Measurements from ENCODE around the gene CNTLN. TPM values are rescaled to one million over a fixed set of nuclear protein-coding genes. Genes with fewer than 3 reads are reported as not detected.

The CNTLN gene
- total and polyA plus RNA-seq, 2 of the 8 experiments (the other 6 are each of a cell fraction or from before 2014, with no cell fraction given), result 4.8 to 10.8 TPM

DNA sequence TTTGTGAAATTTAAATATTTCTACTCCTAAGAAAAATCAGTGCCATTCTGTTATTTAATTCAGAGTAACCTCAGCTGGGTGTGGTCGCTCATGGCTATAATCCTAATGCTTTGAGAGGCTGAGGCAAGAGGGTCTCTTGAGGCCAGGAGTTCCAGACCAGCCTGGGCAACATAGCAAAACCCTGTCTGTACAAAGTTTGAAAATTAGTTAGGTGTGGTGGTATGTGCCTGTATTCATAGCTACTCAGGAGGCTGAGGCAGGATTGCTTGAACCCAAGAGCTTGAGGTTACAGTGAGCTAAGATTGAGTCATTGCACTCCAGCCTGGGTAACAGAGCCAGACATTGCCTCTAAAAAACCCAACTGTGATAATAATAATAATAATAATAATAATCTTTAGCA, 44.8 kb upstream of the CNTLN start:
- no peak overlapping the region for H4K8ac ChIP-seq (ENCODE audit: extremely low read depth, insufficient read depth, low read length)
- H3K4me3 ChIP-seq (ENCODE audit: extremely low read depth in 1 of 4, insufficient read depth in 2 of 4, low read depth in 3 of 4, low read length in 4 of 4), result no peak overlapping the region
- H3K4me2 ChIP-seq (ENCODE audit: insufficient read depth in 1 of 2, low read depth in 2 of 2, low read length in 2 of 2), result no peak overlapping the region
- no peaks in the 10 kb centered on the region for H3K9me3 ChIP-seq (ENCODE audit: insufficient read depth in 2 of 2, low read depth in 1 of 2, low read length in 1 of 2)
- H4K91ac ChIP-seq (replicated peaks; ENCODE audit: insufficient read length, low read length), result no peak overlapping the region
- H2AK5ac ChIP-seq (ENCODE audit: low read depth, low read length), result no peak overlapping the region
- H4K5ac ChIP-seq (ENCODE audit: insufficient read length, low read depth, low read length), result no peak overlapping the region
- no peak overlapping the region for H2BK12ac ChIP-seq (ENCODE audit: low read depth, low read length)
- H3K14ac ChIP-seq (ENCODE audit: insufficient read length), result no peak overlapping the region
- no peak overlapping the region for H3K4ac ChIP-seq (replicated peaks; ENCODE audit: insufficient read length, low read depth, low read length)
- DNase-seq (ENCODE audit: low read depth in 1 of 2, low spot score in 2 of 2) (no peak), FAIRE-seq (no peak)
- no peaks in the 10 kb centered on the region for H3K27me3 ChIP-seq (replicated peaks in 1 of 4; ENCODE audit: control insufficient read depth in 3 of 4, extremely low read depth in 1 of 4, insufficient read depth in 3 of 4, low read length in 3 of 4)
- H2BK120ac ChIP-seq (replicated peaks; ENCODE audit: low read depth, low read length), result no peak overlapping the region
- H3K23me2 ChIP-seq (ENCODE audit: low read depth, low read length), result no peaks in the 10 kb centered on the region
- ChIA-PET CTCF (ENCODE audit: partially characterized antibody) (interaction anchor here (0.6 kb wide), 1 partner anchor 11 kb away, joined by 3 read pairs; no protein-coding TSS in a partner anchor), POLR2A (ENCODE audit: partially characterized antibody) (no interaction called here)
- H3K4me1 ChIP-seq (replicated peaks in 1 of 4; ENCODE audit: control insufficient read depth in 3 of 4, insufficient read depth in 4 of 4, low read length in 3 of 4), result no peaks in the 10 kb centered on the region
- H3K36me3 ChIP-seq (ENCODE audit: control insufficient read depth in 2 of 4, insufficient read depth in 4 of 4, low read length in 3 of 4), result no peaks in the 10 kb centered on the region
- H2BK15ac ChIP-seq (ENCODE audit: low read length), result no peak overlapping the region
- H3K79me2 ChIP-seq (ENCODE audit: control insufficient read depth in 1 of 2, insufficient read depth in 2 of 2, low read length in 2 of 2), result no peaks in the 10 kb centered on the region
- no peaks in the 10 kb centered on the region for H4K20me1 ChIP-seq (replicated peaks in 1 of 2; ENCODE audit: control insufficient read depth in 1 of 2, insufficient read depth in 2 of 2, low read length in 2 of 2)
- no peak overlapping the region for H2AFZ ChIP-seq (ENCODE audit: low read length)
- H3K18ac ChIP-seq (ENCODE audit: extremely low read depth, low read length), result no peak overlapping the region
- H2BK5ac ChIP-seq (ENCODE audit: low read depth, low read length), result no peak overlapping the region
- no peak overlapping the region for H2BK20ac ChIP-seq (ENCODE audit: low read length)
- H3K56ac ChIP-seq (replicated peaks; ENCODE audit: insufficient read length, low read depth, low read length), result no peak overlapping the region
- no peak overlapping the region for H3K27ac ChIP-seq (ENCODE audit: low read depth, low read length)
- H3K79me1 ChIP-seq (ENCODE audit: low read depth, low read length), result no peaks in the 10 kb centered on the region
- WGBS, 2 experiments (ENCODE audit: extremely low coverage in 1 of 2, insufficient coverage in 1 of 2, insufficient read length in 1 of 2, insufficient replicate concordance in 2 of 2, low coverage in 1 of 2, low lambda C conversion rate in 2 of 2, missing lambda C conversion rate in 1 of 2), result 94% methylated on average over 1 of the region's 1 CpG; no CpG with 5 or more reads in 1 of the 2 experiments
- H3K23ac ChIP-seq (ENCODE audit: insufficient read length), result no peak overlapping the region
- H3K9ac ChIP-seq (replicated peaks in 1 of 4; ENCODE audit: extremely low read depth in 1 of 4, low read depth in 3 of 4, low read length in 3 of 4), result no peak overlapping the region
- TF ChIP-seq RBBP5 (IDR thresholded peaks at IDR 0.05; ENCODE audit: borderline replicate concordance, low read depth, low read length) (no peak), SUZ12 (IDR thresholded peaks at IDR 0.05; ENCODE audit: low read length) (no peak), SP4 (IDR thresholded peaks at IDR 0.05; ENCODE audit: low read length) (no peak), KDM1A (IDR thresholded peaks at IDR 0.05; ENCODE audit: borderline replicate concordance, low read length) (no peak), CEBPB (IDR thresholded peaks at IDR 0.05; ENCODE audit: low read depth, low read length) (no peak), SP1 (IDR thresholded peaks at IDR 0.05; ENCODE audit: low read depth, low read length) (no peak), TAF7 (optimal IDR thresholded peaks at IDR 0.05; ENCODE audit: borderline replicate concordance, low read depth, low read length) (no peak), MAFK (IDR thresholded peaks at IDR 0.05; ENCODE audit: low read depth, low read length) (no peak), CHD1 (IDR thresholded peaks at IDR 0.05; ENCODE audit: low read depth, low read length) (no peak), ZNF274 (IDR thresholded peaks at IDR 0.05; ENCODE audit: borderline replicate concordance, extremely low read depth, low read length) (no peak)
- TF ChIP-seq, protein P1, sequence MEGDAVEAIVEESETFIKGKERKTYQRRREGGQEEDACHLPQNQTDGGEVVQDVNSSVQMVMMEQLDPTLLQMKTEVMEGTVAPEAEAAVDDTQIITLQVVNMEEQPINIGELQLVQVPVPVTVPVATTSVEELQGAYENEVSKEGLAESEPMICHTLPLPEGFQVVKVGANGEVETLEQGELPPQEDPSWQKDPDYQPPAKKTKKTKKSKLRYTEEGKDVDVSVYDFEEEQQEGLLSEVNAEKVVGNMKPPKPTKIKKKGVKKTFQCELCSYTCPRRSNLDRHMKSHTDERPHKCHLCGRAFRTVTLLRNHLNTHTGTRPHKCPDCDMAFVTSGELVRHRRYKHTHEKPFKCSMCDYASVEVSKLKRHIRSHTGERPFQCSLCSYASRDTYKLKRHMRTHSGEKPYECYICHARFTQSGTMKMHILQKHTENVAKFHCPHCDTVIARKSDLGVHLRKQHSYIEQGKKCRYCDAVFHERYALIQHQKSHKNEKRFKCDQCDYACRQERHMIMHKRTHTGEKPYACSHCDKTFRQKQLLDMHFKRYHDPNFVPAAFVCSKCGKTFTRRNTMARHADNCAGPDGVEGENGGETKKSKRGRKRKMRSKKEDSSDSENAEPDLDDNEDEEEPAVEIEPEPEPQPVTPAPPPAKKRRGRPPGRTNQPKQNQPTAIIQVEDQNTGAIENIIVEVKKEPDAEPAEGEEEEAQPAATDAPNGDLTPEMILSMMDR (IDR thresholded peaks at IDR 0.05; ENCODE audit: control extremely low read depth in 1 of 3, insufficient read depth in 1 of 3, low read depth in 1 of 3, low read length in 3 of 3), result no peak
- TF ChIP-seq, protein P2, sequence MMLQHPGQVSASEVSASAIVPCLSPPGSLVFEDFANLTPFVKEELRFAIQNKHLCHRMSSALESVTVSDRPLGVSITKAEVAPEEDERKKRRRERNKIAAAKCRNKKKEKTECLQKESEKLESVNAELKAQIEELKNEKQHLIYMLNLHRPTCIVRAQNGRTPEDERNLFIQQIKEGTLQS (IDR thresholded peaks at IDR 0.05; ENCODE audit: insufficient read depth, low read depth, low read length), result no peak
